GM23338 (cell line): ENCODE data around the gene IGSF21.

Experiments used
- CREB1 ChIP-seq: fragments of 250-450 bp; sonication (Bioruptor Pico); IDR thresholded peaks from 2 replicates; pipeline ENCODE4 v1.5.0; 2020; ENCODE audit warnings: low read depth, mild to moderate bottlenecking, moderate library complexity
- CTCF ChIP-seq, 2 experiments: fragments of 200-600 bp in 1 of 2; sonication (generic) in 1 of 2; conservative IDR thresholded peaks; 2 replicates each; pipeline versions ENCODE4 v1.5.1 to v1.6.1; 2016 to 2017; ENCODE audit warnings: antibody characterized with exemption in 2 of 2, low read depth in 2 of 2, mild to moderate bottlenecking in 2 of 2, moderate library complexity in 1 of 2
- POLR2AphosphoS5 ChIP-seq: IDR thresholded peaks from 2 replicates; pipeline ENCODE4 v1.6.1; 2016; ENCODE audit warnings: antibody characterized with exemption, low read depth

- TF ChIP-seq CTCF (conservative IDR thresholded peaks at IDR 0.05; ENCODE audit: low read depth in 2 of 2) (no peak), POLR2AphosphoS5 (0 out of 2 replicates have a peak, but pooled peaks have one; percentile 20), CREB1 (CRISPR knock-in tag) (no peak)
Observed at GRCh38 chr1:18410407-18410806, 302.8 kb downstream of the IGSF21 start.
